NB4 (cell line): ENCODE measurements around the gene ECM2.

ENCODE experiments used
- MYC ChIP-seq: IDR thresholded peaks from 2 replicates; pipeline ENCODE4 v1.6.1; 2011; ENCODE audit warnings: low read depth, low read length
- POLR2A ChIP-seq: IDR thresholded peaks from 2 replicates; pipeline ENCODE4 v1.6.1; 2011; ENCODE audit warnings: mild to moderate bottlenecking; ENCODE audit not compliant: insufficient read length; ENCODE audit errors: extremely low read depth
- TF ChIP-seq, protein P1 (sequence below): IDR thresholded peaks from one replicate; pipeline ENCODE4 v1.5.1; 2012; ENCODE audit warnings: low read depth, low read length
- TF ChIP-seq, protein P2 (sequence below): IDR thresholded peaks from 2 replicates; pipeline ENCODE4 v1.6.1; 2011; ENCODE audit warnings: low read depth, low read length

DNA sequence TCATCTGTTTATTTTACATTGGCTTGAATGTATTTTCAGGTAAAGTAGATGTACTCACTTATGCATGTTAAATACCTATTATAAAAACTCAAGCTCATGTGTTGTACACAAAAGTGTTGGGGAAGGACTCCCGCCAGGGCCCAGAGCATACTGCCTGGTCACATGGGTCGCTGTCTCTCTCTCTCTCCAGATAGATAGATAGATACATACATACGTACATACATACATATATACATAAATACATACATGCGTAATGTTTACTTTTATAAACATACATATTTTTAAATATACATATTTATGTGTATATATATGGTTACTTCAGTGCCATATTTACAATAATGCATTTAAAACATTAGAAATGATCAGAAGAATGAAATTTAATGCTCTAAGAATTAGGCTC lies 78.2 kb downstream of the ECM2 start:
- TF ChIP-seq, protein P1, sequence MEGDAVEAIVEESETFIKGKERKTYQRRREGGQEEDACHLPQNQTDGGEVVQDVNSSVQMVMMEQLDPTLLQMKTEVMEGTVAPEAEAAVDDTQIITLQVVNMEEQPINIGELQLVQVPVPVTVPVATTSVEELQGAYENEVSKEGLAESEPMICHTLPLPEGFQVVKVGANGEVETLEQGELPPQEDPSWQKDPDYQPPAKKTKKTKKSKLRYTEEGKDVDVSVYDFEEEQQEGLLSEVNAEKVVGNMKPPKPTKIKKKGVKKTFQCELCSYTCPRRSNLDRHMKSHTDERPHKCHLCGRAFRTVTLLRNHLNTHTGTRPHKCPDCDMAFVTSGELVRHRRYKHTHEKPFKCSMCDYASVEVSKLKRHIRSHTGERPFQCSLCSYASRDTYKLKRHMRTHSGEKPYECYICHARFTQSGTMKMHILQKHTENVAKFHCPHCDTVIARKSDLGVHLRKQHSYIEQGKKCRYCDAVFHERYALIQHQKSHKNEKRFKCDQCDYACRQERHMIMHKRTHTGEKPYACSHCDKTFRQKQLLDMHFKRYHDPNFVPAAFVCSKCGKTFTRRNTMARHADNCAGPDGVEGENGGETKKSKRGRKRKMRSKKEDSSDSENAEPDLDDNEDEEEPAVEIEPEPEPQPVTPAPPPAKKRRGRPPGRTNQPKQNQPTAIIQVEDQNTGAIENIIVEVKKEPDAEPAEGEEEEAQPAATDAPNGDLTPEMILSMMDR, result no peak
- no peak for TF ChIP-seq MYC
- no peak for TF ChIP-seq POLR2A
- TF ChIP-seq, protein P2, sequence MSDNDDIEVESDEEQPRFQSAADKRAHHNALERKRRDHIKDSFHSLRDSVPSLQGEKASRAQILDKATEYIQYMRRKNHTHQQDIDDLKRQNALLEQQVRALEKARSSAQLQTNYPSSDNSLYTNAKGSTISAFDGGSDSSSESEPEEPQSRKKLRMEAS, result no peak
